BJ (cell line): ENCODE results near the gene FBXO8. TPM values are rescaled to one million over a fixed set of nuclear protein-coding genes. Genes with fewer than 3 reads are reported as not detected.

ENCODE experiments used
- CTCF ChIA-PET: fragments of 350-600 bp; formaldehyde crosslinking; extraction: SDS; loops from one replicate; lab custom pipeline; 2021; ENCODE audit warnings: antibody characterized with exemption, inconsistent platforms; lab: Yijun Ruan, JAX
- POLR2A ChIA-PET: fragments of 300-600 bp; sonication (Branson Sonifier 250); formaldehyde crosslinking; extraction: SDS; loops from one replicate; lab custom pipeline; 2021; ENCODE audit warnings: antibody characterized with exemption; lab: Charles Lee
- DNase-seq: peaks from one replicate; pipeline ENCODE4 v3.0.0-alpha.2; 2011; ENCODE audit warnings: low read depth
- H3K27me3 ChIP-seq: 2 replicates; pipeline ENCODE4 v1.6.0; 2011; ENCODE audit warnings: low read length; ENCODE audit not compliant: control insufficient read depth, insufficient read depth
- H3K36me3 ChIP-seq: 2 replicates; pipeline ENCODE4 v1.5.1; 2011; ENCODE audit warnings: low read length; ENCODE audit not compliant: control insufficient read depth, insufficient read depth
- H3K4me3 ChIP-seq: 2 replicates; pipeline ENCODE4 v1.5.1; 2011; ENCODE audit warnings: low read depth, mild to moderate bottlenecking, control low read depth, low read length
- polyA plus RNA-seq: library from polyadenylated mRNA; depleted of rRNA; stranded (reverse); fragments of >200 nt; gene quantifications from 2 replicates; pipeline ENCODE4 v1.2.3, GENCODE V29; 2011
- TF ChIP-seq, protein P1 (sequence below): IDR thresholded peaks from 2 replicates; pipeline ENCODE4 v1.5.1; 2011; ENCODE audit warnings: low read depth, mild to moderate bottlenecking, control low read depth, inconsistent platforms, low read length, moderate library complexity; ENCODE audit not compliant: insufficient read depth

FBXO8 gene
- polyA plus RNA-seq, 1 experiment: 19.5 TPM

DNA sequence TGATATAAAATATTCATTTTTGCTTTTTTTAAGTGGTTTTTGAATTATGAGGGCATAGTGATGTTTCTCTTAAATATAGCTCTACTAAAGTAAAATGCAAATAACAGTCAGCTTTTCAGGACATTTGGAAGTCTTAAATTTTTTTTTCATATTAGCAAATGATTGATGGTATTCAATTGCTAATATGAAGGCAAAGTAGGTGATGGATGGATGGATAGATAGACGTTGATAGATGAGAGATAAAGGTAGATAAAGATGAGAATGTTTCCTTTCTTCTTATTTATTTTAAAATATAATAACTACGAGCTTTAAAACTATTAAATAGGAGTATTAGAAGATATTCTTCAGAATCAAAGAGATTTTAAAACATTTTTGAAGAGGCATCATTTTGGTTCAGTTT is 83.7 kb downstream of the FBXO8 start:
- CTCF ChIA-PET: no interaction called here
- no peaks in the 10 kb centered on the region for H3K36me3 ChIP-seq
- H3K27me3 ChIP-seq: no peaks in the 10 kb centered on the region
- H3K4me3 ChIP-seq: no peak overlapping the region
- TF ChIP-seq, protein P1, sequence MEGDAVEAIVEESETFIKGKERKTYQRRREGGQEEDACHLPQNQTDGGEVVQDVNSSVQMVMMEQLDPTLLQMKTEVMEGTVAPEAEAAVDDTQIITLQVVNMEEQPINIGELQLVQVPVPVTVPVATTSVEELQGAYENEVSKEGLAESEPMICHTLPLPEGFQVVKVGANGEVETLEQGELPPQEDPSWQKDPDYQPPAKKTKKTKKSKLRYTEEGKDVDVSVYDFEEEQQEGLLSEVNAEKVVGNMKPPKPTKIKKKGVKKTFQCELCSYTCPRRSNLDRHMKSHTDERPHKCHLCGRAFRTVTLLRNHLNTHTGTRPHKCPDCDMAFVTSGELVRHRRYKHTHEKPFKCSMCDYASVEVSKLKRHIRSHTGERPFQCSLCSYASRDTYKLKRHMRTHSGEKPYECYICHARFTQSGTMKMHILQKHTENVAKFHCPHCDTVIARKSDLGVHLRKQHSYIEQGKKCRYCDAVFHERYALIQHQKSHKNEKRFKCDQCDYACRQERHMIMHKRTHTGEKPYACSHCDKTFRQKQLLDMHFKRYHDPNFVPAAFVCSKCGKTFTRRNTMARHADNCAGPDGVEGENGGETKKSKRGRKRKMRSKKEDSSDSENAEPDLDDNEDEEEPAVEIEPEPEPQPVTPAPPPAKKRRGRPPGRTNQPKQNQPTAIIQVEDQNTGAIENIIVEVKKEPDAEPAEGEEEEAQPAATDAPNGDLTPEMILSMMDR: no peak
- POLR2A ChIA-PET: interaction anchor here (0.6 kb wide), 1 partner anchor 165 kb away, joined by 3 read pairs; no protein-coding TSS in a partner anchor
- no peak for DNase-seq

DNA sequence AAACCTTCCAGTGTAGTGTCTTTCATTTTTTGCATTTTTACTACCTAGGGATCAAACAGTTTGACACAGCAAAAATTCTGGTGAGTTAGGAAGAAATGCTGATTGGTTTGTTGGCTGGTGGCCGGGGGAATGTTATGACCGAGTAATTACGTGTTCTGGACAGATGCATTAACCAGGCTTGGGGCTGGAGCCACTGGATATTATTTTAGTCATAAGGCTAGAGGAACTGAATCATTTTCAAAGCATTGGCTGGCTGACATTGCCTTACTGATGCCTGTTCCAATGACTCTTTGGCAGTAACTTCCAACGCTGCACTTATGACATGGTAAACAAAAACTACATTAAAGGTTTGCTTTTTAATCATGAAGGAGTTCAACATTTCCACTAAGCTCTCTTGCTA is 84.6 kb downstream of the FBXO8 start:
- DNase-seq: peak; percentile 47
- TF ChIP-seq, protein P1: no peak
- Histone ChIP-seq H3K36me3 (no peaks in the 10 kb centered on the region), H3K4me3 (no peak overlapping the region), H3K27me3 (no peaks in the 10 kb centered on the region)
- CTCF ChIA-PET: interaction anchor here (1.2 kb wide), 1 partner anchor 79 kb away, joined by 3 read pairs; no protein-coding TSS in a partner anchor
- POLR2A ChIA-PET: no interaction called here

DNA sequence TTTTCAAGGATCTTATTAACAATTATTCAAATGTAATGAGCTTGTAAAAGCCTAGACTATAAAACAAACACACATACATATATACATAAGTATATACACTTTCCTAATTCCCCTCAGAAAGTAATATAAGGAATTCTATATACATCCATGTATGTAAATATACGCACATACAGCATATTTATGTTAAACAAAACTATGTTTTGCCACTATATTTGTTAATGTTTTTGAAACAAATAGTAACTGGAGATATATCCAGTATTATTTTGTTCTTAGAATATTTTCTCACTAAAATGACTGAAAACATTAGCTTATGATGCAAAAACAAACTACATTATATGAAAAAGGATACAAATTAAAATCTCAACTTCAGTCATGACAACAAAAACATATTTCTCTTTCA is 85.1 kb downstream of the FBXO8 start:
- Histone ChIP-seq H3K4me3 (no peak overlapping the region), H3K36me3 (no peaks in the 10 kb centered on the region), H3K27me3 (no peaks in the 10 kb centered on the region)
- ChIA-PET POLR2A (interaction anchor here (0.5 kb wide), 1 partner anchor 884 kb away, joined by 6 read pairs; no protein-coding TSS in a partner anchor), CTCF (interaction anchor here (1.2 kb wide), 1 partner anchor 78 kb away, joined by 3 read pairs; no protein-coding TSS in a partner anchor)
- TF ChIP-seq, protein P1: no peak
- DNase-seq: no peak

DNA sequence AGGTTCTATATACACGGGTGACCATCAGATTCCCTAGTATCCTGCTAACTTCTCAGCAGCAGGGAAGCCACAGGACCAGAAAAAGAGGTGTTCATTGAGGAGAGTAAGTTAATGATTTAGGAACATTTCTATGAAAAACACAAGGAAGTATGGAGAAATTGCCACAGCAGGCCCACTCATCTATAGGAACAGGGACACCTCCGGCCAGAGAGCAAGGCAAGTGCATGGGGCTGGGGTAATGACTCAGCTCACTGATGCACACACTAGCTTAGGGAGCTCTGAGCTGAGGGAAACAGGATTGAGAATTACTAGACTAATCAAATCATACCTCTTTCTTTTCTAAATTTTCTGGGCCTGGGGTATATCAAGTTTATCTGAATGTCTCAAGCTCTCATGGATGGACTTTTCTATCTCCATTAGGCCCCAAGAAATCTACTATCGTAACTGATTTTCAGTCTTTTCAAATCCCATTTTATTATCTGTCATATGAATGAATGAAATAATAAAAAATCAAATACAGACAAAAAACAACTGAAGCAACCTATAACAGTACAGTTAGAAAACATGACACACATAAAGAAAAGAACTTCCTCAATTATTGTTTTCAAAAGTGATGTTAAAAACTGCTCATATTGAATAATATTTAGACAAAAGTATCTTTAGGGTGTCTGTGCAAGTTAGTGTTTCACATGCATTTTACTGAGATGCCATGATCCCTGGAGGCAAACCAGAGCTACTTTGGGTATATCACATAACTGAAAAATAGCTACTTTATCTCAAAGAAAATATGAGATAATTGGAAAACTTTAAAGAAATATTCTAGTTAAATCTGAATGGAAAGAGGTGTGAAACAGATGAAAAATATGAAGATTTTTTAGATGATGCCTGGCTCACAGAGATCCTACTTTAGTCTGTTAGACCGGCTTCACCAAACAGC is 89.8 kb downstream of the FBXO8 start:
- TF ChIP-seq, protein P1: no peak
- CTCF ChIA-PET: interaction anchor here (0.6 to 1.1 kb wide), 2 partner anchors 14 to 912 kb away, joined by 3 to 5 read pairs; no protein-coding TSS in a partner anchor
- DNase-seq: no peak

DNA sequence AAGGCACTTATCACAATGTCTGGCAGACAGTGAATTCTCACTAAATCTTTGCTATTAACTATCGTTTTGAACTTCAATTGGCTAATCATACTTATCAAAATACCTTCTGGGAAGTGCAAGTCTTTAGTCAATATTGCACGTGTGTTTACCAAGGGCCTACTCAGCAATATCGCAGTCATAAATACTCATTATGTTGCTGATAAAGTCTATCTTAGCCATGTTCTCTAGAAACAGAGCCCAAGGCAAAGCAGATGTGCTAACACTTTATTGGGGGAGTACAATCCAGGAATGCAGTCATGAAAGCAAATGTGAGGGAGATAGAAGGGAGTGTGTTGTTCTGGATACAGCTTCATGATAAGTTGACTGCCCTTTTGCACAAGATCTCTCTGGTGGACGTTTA is 90.5 kb downstream of the FBXO8 start:
- CTCF ChIA-PET: interaction anchor here (0.6 kb wide), 1 partner anchor 911 kb away, joined by 3 read pairs; no protein-coding TSS in a partner anchor
- Histone ChIP-seq H3K36me3 (no peaks in the 10 kb centered on the region), H3K27me3 (peaks cover 2% of the 10 kb centered on the region; the same call in 1 of the 2 replicates), H3K4me3 (no peak overlapping the region)
- POLR2A ChIA-PET: no interaction called here
- DNase-seq: no peak
- TF ChIP-seq, protein P1: no peak

More for the DNA sequence above, 89.8 kb downstream of the FBXO8 start:
- no peak overlapping the region for H3K4me3 ChIP-seq
- H3K27me3 ChIP-seq: no peaks in the 10 kb centered on the region
- POLR2A ChIA-PET: no interaction called here
- H3K36me3 ChIP-seq: no peaks in the 10 kb centered on the region
